HepG2 (cell line): Measurements from ENCODE around the gene CHRNB4. TPM values are rescaled to one million over a fixed set of nuclear protein-coding genes. Genes with fewer than 3 reads are reported as not detected.

Experiments used
- ATAC-seq: fragments of 200-7000 bp; cut with Tn5 transposase; 3 replicates; pipeline ENCODE4 v1.9.1; 2020; ENCODE audit warnings: mild to moderate bottlenecking, moderate library complexity
- BruUV-seq: library from RNA; stranded (reverse); fragments of 400-500 nt; replicated peaks from 2 replicates; lab custom pipeline; 2021; lab: Mats Ljungman, UMichigan
- CTCF ChIA-PET: fragments of 300-600 bp; formaldehyde crosslinking; extraction: SDS; loops from one replicate; lab custom pipeline; 2021; ENCODE audit warnings: low total read pairs, inconsistent platforms, low intra/inter-chr PET ratio; lab: Yijun Ruan, JAX
- POLR2A ChIA-PET: fragments of 350-600 bp; sonication (Branson Sonifier 250); formaldehyde crosslinking; loops from one replicate; lab custom pipeline; 2020; ENCODE audit warnings: antibody characterized with exemption, inconsistent platforms; lab: Yijun Ruan, JAX
- DNase-seq: peaks from one replicate; pipeline ENCODE4 v3.0.0-alpha.2; 2015; ENCODE audit warnings: low spot score
- FAIRE-seq: peaks from 3 replicates; lab custom pipeline; 2011; peaks lifted over from hg19 to GRCh38; lab: Jason Lieb, UNC
- H2AFZ ChIP-seq: one replicate; pipeline ENCODE4 v1.6.1; 2011; ENCODE audit warnings: low read length, inconsistent platforms
- H3K27ac ChIP-seq: fragments of 300-600 bp; 3 replicates; pipeline ENCODE4 v1.8.0; 2011; ENCODE audit warnings: mixed run types, mild to moderate bottlenecking, mixed read lengths, low read length, inconsistent platforms; ENCODE audit not compliant: insufficient read depth; ENCODE audit errors: extremely low read length
- H3K27me3 ChIP-seq, 2 experiments: fragments of 200-600 bp in 1 of 2; 2 replicates in 1 of 2; 3 replicates in 1 of 2; pipeline versions ENCODE4 v1.6.0 to v1.8.0; 2011; ENCODE audit warnings: low read length in 2 of 2, mild to moderate bottlenecking in 2 of 2, moderate library complexity in 2 of 2, inconsistent platforms in 1 of 2; ENCODE audit not compliant: insufficient read depth in 2 of 2, control insufficient read depth in 1 of 2
- H3K36me3 ChIP-seq, 2 experiments: fragments of 200-600 bp in 1 of 2; replicated peaks in 1 of 2; 2 replicates in 1 of 2; 3 replicates in 1 of 2; pipeline versions ENCODE4 v1.5.1 to v1.8.0; 2011; ENCODE audit warnings: low read length in 2 of 2, inconsistent platforms in 1 of 2; ENCODE audit not compliant: insufficient read depth in 2 of 2, control insufficient read depth in 1 of 2
- H3K4me1 ChIP-seq: 2 replicates; pipeline ENCODE4 v1.5.1; 2012; ENCODE audit warnings: low read length, inconsistent platforms; ENCODE audit not compliant: insufficient read depth
- H3K4me2 ChIP-seq: 2 replicates; pipeline ENCODE4 v1.6.0; 2011; ENCODE audit warnings: low read depth, low read length, inconsistent platforms
- H3K4me3 ChIP-seq, 3 experiments: fragments of 200-600 bp in 1 of 3; sonication (generic), shearing (Covaris generic) in 1 of 3; replicated peaks in 1 of 3; 2 replicates each; pipeline ENCODE4 v1.5.1; 2011 to 2016; ENCODE audit warnings: low read length in 3 of 3, inconsistent platforms in 2 of 3, low read depth in 2 of 3, mild to moderate bottlenecking in 2 of 3, control low read depth in 1 of 3, mixed read lengths in 1 of 3; ENCODE audit not compliant: insufficient read depth in 1 of 3
- H3K79me2 ChIP-seq: one replicate; pipeline ENCODE4 v1.6.1; 2011; ENCODE audit warnings: low read length, inconsistent platforms; ENCODE audit not compliant: insufficient read depth
- H3K9ac ChIP-seq: 2 replicates; pipeline ENCODE4 v1.6.0; 2011; ENCODE audit warnings: mild to moderate bottlenecking, low read depth, low read length, inconsistent platforms; ENCODE audit not compliant: insufficient read depth
- H3K9me3 ChIP-seq: 2 replicates; pipeline ENCODE4 v1.5.1; 2012; ENCODE audit warnings: mild to moderate bottlenecking, low read length
- H4K20me1 ChIP-seq: 2 replicates; pipeline ENCODE4 v1.6.0; 2011; ENCODE audit warnings: inconsistent platforms, mild to moderate bottlenecking, low read length, moderate library complexity; ENCODE audit not compliant: insufficient read depth
- NFE2 ChIP-seq: sonication (generic); formaldehyde crosslinking; IDR thresholded peaks from 2 replicates; pipeline ENCODE4 v1.4.0; 2020; ENCODE audit warnings: missing genetic modification reagents
- YY1 ChIP-seq: IDR thresholded peaks from 2 replicates; pipeline ENCODE4 v1.6.1; 2011; ENCODE audit warnings: low read length, low read depth, moderate library complexity, mild to moderate bottlenecking; ENCODE audit not compliant: insufficient read depth, insufficient replicate concordance
- ZNF749 ChIP-seq: sonication (generic); formaldehyde crosslinking; IDR thresholded peaks from 2 replicates; pipeline ENCODE4 v1.8.0; 2022; ENCODE audit warnings: mild to moderate bottlenecking, missing genetic modification reagents, moderate library complexity, borderline replicate concordance
- WGBS: methylation state at CpG from one replicate; pipeline ENCODE4 v1.1.6; 2017; ENCODE audit warnings: low lambda C conversion rate; 5-methylcytosine and 5-hydroxymethylcytosine counted together
- in situ Hi-C: cut with HindIII; loops from 2 replicates; pipeline ENCODE4 v1.10.0; 2017; ENCODE audit warnings: low pct_unique_long_range_greater_than_20kb; ENCODE audit not compliant: extremely low pct_ligation_motif_present
- intact Hi-C: fragments of 100-400 bp; cut with micrococcal nuclease; formaldehyde crosslinking; loops from one replicate; pipeline ENCODE4 v1.10.0; 2022; ENCODE audit not compliant: unreplicated experiment
- polyA plus RNA-seq, 8 experiments: library from polyadenylated mRNA; depleted of rRNA in 3 of 8; stranded (reverse) in 7 of 8; unstranded in 1 of 8; fragments of >200 nt; fragmentation: Illumina TruSeq in 4 of 8; extraction: Trizol in 4 of 8; gene quantifications; 2 replicates each; pipeline versions ENCODE4 v1.2.1 to v1.2.3, GENCODE V29; 2011 to 2016; ENCODE audit warnings: low read depth in 4 of 8, missing spikeins in 1 of 8, mixed read lengths in 1 of 8; ENCODE audit not compliant: insufficient read depth in 1 of 8
- total RNA-seq, 5 experiments: library from RNA; depleted of rRNA; stranded (reverse); fragments of >200 nt; fragmentation: Illumina TruSeq; extraction: Trizol; gene quantifications; 2 replicates each; pipeline ENCODE4 v1.2.3, GENCODE V29; 2016; ENCODE audit warnings: low read depth in 1 of 5
- TF ChIP-seq, protein P1 (sequence below): sonication (generic); formaldehyde crosslinking; IDR thresholded peaks from 2 replicates; pipeline ENCODE4 v1.4.0; 2020; ENCODE audit warnings: missing genetic modification reagents
- TF ChIP-seq, protein P2 (sequence below): conservative IDR thresholded peaks from 2 replicates; pipeline ENCODE4 v1.6.1; 2018; ENCODE audit warnings: missing genetic modification reagents
- TF ChIP-seq, protein P3 (sequence below): sonication (generic); formaldehyde crosslinking; conservative IDR thresholded peaks from 2 replicates; pipeline ENCODE4 v1.8.0; 2022; ENCODE audit warnings: low read depth, missing genetic modification reagents

Gene CHRNB4
- total and polyA plus RNA-seq, 2 of the 13 experiments (the other 11 are each of a cell fraction or from before 2014, with no cell fraction given): not detected

- no peak overlapping the region for H3K4me2 ChIP-seq
- ATAC-seq (no peak), FAIRE-seq (no peak), DNase-seq (no peak)
- H4K20me1 ChIP-seq: no peaks in the 10 kb centered on the region
- in situ Hi-C loops (no loop called here), intact Hi-C loops (no loop called here)
- no peak overlapping the region for H3K27ac ChIP-seq
- H3K79me2 ChIP-seq: no peaks in the 10 kb centered on the region
- CTCF ChIA-PET: no interaction called here
- no peak overlapping the region for H3K4me3 ChIP-seq
- H3K4me1 ChIP-seq: peaks cover 17% of the 10 kb centered on the region
- no peak overlapping the region for H3K9ac ChIP-seq
- no TSS peak for BruUV-seq
- H2AFZ ChIP-seq: no peak overlapping the region
- TF ChIP-seq NFE2 (no peak), ZNF749 (no peak), YY1 (no peak)
- TF ChIP-seq, protein P1, sequence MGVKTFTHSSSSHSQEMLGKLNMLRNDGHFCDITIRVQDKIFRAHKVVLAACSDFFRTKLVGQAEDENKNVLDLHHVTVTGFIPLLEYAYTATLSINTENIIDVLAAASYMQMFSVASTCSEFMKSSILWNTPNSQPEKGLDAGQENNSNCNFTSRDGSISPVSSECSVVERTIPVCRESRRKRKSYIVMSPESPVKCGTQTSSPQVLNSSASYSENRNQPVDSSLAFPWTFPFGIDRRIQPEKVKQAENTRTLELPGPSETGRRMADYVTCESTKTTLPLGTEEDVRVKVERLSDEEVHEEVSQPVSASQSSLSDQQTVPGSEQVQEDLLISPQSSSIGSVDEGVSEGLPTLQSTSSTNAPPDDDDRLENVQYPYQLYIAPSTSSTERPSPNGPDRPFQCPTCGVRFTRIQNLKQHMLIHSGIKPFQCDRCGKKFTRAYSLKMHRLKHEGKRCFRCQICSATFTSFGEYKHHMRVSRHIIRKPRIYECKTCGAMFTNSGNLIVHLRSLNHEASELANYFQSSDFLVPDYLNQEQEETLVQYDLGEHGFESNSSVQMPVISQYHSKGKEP: no peak
- TF ChIP-seq, protein P2, sequence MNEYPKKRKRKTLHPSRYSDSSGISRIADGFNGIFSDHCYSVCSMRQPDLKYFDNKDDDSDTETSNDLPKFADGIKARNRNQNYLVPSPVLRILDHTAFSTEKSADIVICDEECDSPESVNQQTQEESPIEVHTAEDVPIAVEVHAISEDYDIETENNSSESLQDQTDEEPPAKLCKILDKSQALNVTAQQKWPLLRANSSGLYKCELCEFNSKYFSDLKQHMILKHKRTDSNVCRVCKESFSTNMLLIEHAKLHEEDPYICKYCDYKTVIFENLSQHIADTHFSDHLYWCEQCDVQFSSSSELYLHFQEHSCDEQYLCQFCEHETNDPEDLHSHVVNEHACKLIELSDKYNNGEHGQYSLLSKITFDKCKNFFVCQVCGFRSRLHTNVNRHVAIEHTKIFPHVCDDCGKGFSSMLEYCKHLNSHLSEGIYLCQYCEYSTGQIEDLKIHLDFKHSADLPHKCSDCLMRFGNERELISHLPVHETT: no peak
- TF ChIP-seq, protein P3, sequence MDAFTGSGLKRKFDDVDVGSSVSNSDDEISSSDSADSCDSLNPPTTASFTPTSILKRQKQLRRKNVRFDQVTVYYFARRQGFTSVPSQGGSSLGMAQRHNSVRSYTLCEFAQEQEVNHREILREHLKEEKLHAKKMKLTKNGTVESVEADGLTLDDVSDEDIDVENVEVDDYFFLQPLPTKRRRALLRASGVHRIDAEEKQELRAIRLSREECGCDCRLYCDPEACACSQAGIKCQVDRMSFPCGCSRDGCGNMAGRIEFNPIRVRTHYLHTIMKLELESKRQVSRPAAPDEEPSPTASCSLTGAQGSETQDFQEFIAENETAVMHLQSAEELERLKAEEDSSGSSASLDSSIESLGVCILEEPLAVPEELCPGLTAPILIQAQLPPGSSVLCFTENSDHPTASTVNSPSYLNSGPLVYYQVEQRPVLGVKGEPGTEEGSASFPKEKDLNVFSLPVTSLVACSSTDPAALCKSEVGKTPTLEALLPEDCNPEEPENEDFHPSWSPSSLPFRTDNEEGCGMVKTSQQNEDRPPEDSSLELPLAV: no peak
- 60% methylated on average over 4 of the region's 4 CpGs for WGBS
- POLR2A ChIA-PET: no interaction called here
- no peaks in the 10 kb centered on the region for H3K27me3 ChIP-seq
- peaks cover 6% of the 10 kb centered on the region; the same call in 1 of the 2 replicates for H3K9me3 ChIP-seq
- no peaks in the 10 kb centered on the region for H3K36me3 ChIP-seq
These were observed 32.5 kb upstream of the CHRNB4 start for GRCh38 chr15:78673476-78673875.
